Stimulated activated CD4-positive, alpha-beta T cell treated with anti-CD3 and anti-CD28 coated beads, Interleukin-4, amount 100 ng/mL, for 1 hour (primary cell): ENCODE measurements around the gene STAMBP.
"Not testable (repeated sequence)": the region's sequence is repeated elsewhere in the genome, so short reads cannot be mapped to it uniquely, and the experiment has no call there.

Source experiments
- DNase-seq: peaks from one replicate; pipeline ENCODE4 v3.0.0-alpha.2; 2020

Gene STAMBP

GRCh38 chr2:73837847-73838585, 9.3 kb downstream of the STAMBP start:
- DNase-seq: no peak

- no peak for DNase-seq
These were observed 10.3 kb downstream of the STAMBP start for GRCh38 chr2:73838889-73839534.

GRCh38 chr2:73839653-73840411, 11.1 kb downstream of the STAMBP start:
- no peak for DNase-seq

- DNase-seq: no peak
These were observed 13.4 kb downstream of the STAMBP start for GRCh38 chr2:73841912-73842738.

GRCh38 chr2:73842739-73843019, 13.9 kb downstream of the STAMBP start:
- DNase-seq: no peak

- DNase-seq: no peak
These were observed 15.3 kb downstream of the STAMBP start for GRCh38 chr2:73844087-73844486.

GRCh38 chr2:73850009-73850408, 21.2 kb downstream of the STAMBP start:
- no peak for DNase-seq

GRCh38 chr2:73851274-73851673, 22.5 kb downstream of the STAMBP start:
- no peak for DNase-seq

GRCh38 chr2:73852020-73852419, 23.3 kb downstream of the STAMBP start:
- no peak for DNase-seq

GRCh38 chr2:73855526-73855925, 26.8 kb downstream of the STAMBP start:
- no peak for DNase-seq

- DNase-seq: no peak
These were observed 27.5 kb downstream of the STAMBP start for GRCh38 chr2:73856214-73856613.

GRCh38 chr2:73859721-73860586, 31.2 kb downstream of the STAMBP start:
- peak; percentile 30 for DNase-seq

- no peak for DNase-seq
These were observed 34.2 kb downstream of the STAMBP start for GRCh38 chr2:73862987-73863386.

GRCh38 chr2:73868204-73868978, 39.6 kb downstream of the STAMBP start:
- DNase-seq: no peak

GRCh38 chr2:73870084-73870483, 41.3 kb downstream of the STAMBP start:
- DNase-seq: no peak

GRCh38 chr2:73877071-73877802, 48.5 kb downstream of the STAMBP start:
- DNase-seq: no peak

- DNase-seq: not testable (repeated sequence)
These were observed 49.2 kb downstream of the STAMBP start for GRCh38 chr2:73877984-73878383.

GRCh38 chr2:73885406-73885805, 56.6 kb downstream of the STAMBP start:
- DNase-seq: no peak

- DNase-seq: peak; percentile 13
These were observed 57.6 kb downstream of the STAMBP start for GRCh38 chr2:73886357-73886756.

- not testable (repeated sequence) for DNase-seq
These were observed 59.0 kb downstream of the STAMBP start for GRCh38 chr2:73887596-73888353.
